Activated T-helper 2 cell treated with anti-CD3 and anti-CD28 coated beads, Interferon-gamma antibody, Interleukin-2, Interleukin-4, amounts not matched to agents 10 μg/mL and 5 μg/mL and 100 μg/mL, durations not matched to agents 14 hours and 24 hours and 36 hours (primary cell): ENCODE results near the gene BOD1L2. TPM values are rescaled to one million over a fixed set of nuclear protein-coding genes. Genes with fewer than 3 reads are reported as not detected.

ENCODE experiments used
- DNase-seq: peaks from one replicate; pipeline ENCODE4 v3.0.0; 2021; ENCODE audit warnings: low spot score
- H3K27ac Mint-ChIP-seq: one replicate; pipeline ENCODE4 v1.8.0; 2021; ENCODE audit warnings: mixed read lengths
- H3K27me3 Mint-ChIP-seq: one replicate; pipeline ENCODE4 v1.8.0; 2021; ENCODE audit warnings: low read depth, mixed read lengths
- H3K36me3 Mint-ChIP-seq: one replicate; pipeline ENCODE4 v1.8.0; 2021; ENCODE audit warnings: low read depth, mixed read lengths
- H3K4me1 Mint-ChIP-seq: one replicate; pipeline ENCODE4 v1.8.0; 2021; ENCODE audit warnings: low read depth, mixed read lengths
- H3K4me3 Mint-ChIP-seq: one replicate; pipeline ENCODE4 v1.8.0; 2021; ENCODE audit warnings: low read depth, mild to moderate bottlenecking, moderate library complexity, mixed read lengths
- H3K9me3 Mint-ChIP-seq: one replicate; pipeline ENCODE4 v1.8.0; 2021; ENCODE audit warnings: mixed read lengths
- intact Hi-C: fragments of 100-400 bp; cut with micrococcal nuclease; formaldehyde crosslinking; loops from one replicate; pipeline ENCODE4 v1.15.1; 2023
- total RNA-seq: library from RNA; stranded (reverse); gene quantifications from 2 replicates; pipeline ENCODE4 v1.2.3, GENCODE V29; 2022

The BOD1L2 gene
- total RNA-seq = not detected in 2 replicates

- Mint-ChIP-seq H3K27ac (no peak within 1 kb of the TSS), H3K36me3 (no peaks in the 10 kb centered on the region), H3K27me3 (peaks cover 9% of the 10 kb centered on the region), H3K4me3 (no peak within 1 kb of the TSS), H3K9me3 (no peaks in the 10 kb centered on the region), H3K4me1 (no peaks in the 10 kb centered on the region)
- DNase-seq = no peak
- intact Hi-C loops = no loop called here
These were observed at the start of gene BOD1L2 for GRCh38 chr18:57146956-57147636. Gene BOD1L2 (plus strand): TSS chr18:57147087. CDS start chr18:57147313, 226 bp downstream.

- intact Hi-C loops = no loop called here
- Mint-ChIP-seq H3K36me3 (no peaks in the 10 kb centered on the region), H3K4me3 (no peak overlapping the region), H3K9me3 (no peaks in the 10 kb centered on the region), H3K27ac (no peak overlapping the region), H3K27me3 (peaks cover 2% of the 10 kb centered on the region), H3K4me1 (peaks cover 4% of the 10 kb centered on the region)
- no peak for DNase-seq
These were observed 39.6 kb upstream of the BOD1L2 start for GRCh38 chr18:57107140-57107832.

- Mint-ChIP-seq H3K4me1 (peaks cover 4% of the 10 kb centered on the region), H3K27ac (no peak overlapping the region), H3K36me3 (no peaks in the 10 kb centered on the region), H3K27me3 (no peaks in the 10 kb centered on the region), H3K4me3 (no peak overlapping the region), H3K9me3 (no peaks in the 10 kb centered on the region)
- intact Hi-C loops = no loop called here
- DNase-seq = no peak
These were observed 36.6 kb upstream of the BOD1L2 start for GRCh38 chr18:57110290-57110689.

GRCh38 chr18:57113799-57114420 lies 33.0 kb upstream of the BOD1L2 start:
- Mint-ChIP-seq H3K4me3 (no peak overlapping the region), H3K36me3 (no peaks in the 10 kb centered on the region), H3K27ac (no peak overlapping the region), H3K4me1 (no peaks in the 10 kb centered on the region), H3K9me3 (no peaks in the 10 kb centered on the region), H3K27me3 (no peaks in the 10 kb centered on the region)
- intact Hi-C loops = no loop called here
- no peak for DNase-seq

- H3K9me3 Mint-ChIP-seq = no peaks in the 10 kb centered on the region
- no peak overlapping the region for H3K4me3 Mint-ChIP-seq
- intact Hi-C loops = no loop called here
- no peaks in the 10 kb centered on the region for H3K36me3 Mint-ChIP-seq
- H3K27ac Mint-ChIP-seq = no peak overlapping the region
- H3K27me3 Mint-ChIP-seq = peaks cover 7% of the 10 kb centered on the region
- DNase-seq = no peak
- no peaks in the 10 kb centered on the region for H3K4me1 Mint-ChIP-seq
These were observed 30.2 kb upstream of the BOD1L2 start for GRCh38 chr18:57116598-57117132.

GRCh38 chr18:57121542-57122112 lies 25.3 kb upstream of the BOD1L2 start:
- Mint-ChIP-seq H3K27ac (no peak overlapping the region), H3K4me3 (no peak overlapping the region), H3K36me3 (no peaks in the 10 kb centered on the region), H3K27me3 (peaks cover 30% of the 10 kb centered on the region), H3K9me3 (no peaks in the 10 kb centered on the region), H3K4me1 (no peaks in the 10 kb centered on the region)
- intact Hi-C loops = no loop called here
- no peak for DNase-seq

GRCh38 chr18:57122936-57123510 lies 23.9 kb upstream of the BOD1L2 start:
- intact Hi-C loops = no loop called here
- Mint-ChIP-seq H3K4me3 (no peak overlapping the region), H3K4me1 (no peaks in the 10 kb centered on the region)

GRCh38 chr18:57125627-57126026 lies 21.3 kb upstream of the BOD1L2 start:
- intact Hi-C loops = no loop called here
- peaks cover 34% of the 10 kb centered on the region for H3K27me3 Mint-ChIP-seq
- no peak overlapping the region for H3K27ac Mint-ChIP-seq
- no peaks in the 10 kb centered on the region for H3K9me3 Mint-ChIP-seq
- H3K36me3 Mint-ChIP-seq = no peaks in the 10 kb centered on the region
- no peaks in the 10 kb centered on the region for H3K4me1 Mint-ChIP-seq
- DNase-seq = no peak
- no peak overlapping the region for H3K4me3 Mint-ChIP-seq

More at GRCh38 chr18:57122936-57123510, 23.9 kb upstream of the BOD1L2 start:
- no peak for DNase-seq
- H3K27me3 Mint-ChIP-seq = peaks cover 30% of the 10 kb centered on the region
- no peaks in the 10 kb centered on the region for H3K9me3 Mint-ChIP-seq
- H3K27ac Mint-ChIP-seq = no peak overlapping the region
- H3K36me3 Mint-ChIP-seq = no peaks in the 10 kb centered on the region

- Mint-ChIP-seq H3K27me3 (peaks cover 14% of the 10 kb centered on the region), H3K27ac (no peak overlapping the region), H3K36me3 (no peaks in the 10 kb centered on the region), H3K9me3 (no peaks in the 10 kb centered on the region), H3K4me1 (no peaks in the 10 kb centered on the region), H3K4me3 (no peak overlapping the region)
- no peak for DNase-seq
- intact Hi-C loops = no loop called here
These were observed 18.5 kb upstream of the BOD1L2 start for GRCh38 chr18:57128220-57128932.

GRCh38 chr18:57131101-57131500 lies 15.8 kb upstream of the BOD1L2 start:
- H3K4me3 Mint-ChIP-seq = no peak overlapping the region
- H3K27ac Mint-ChIP-seq = no peak overlapping the region
- no peaks in the 10 kb centered on the region for H3K4me1 Mint-ChIP-seq
- intact Hi-C loops = no loop called here
- no peak for DNase-seq
- peaks cover 5% of the 10 kb centered on the region for H3K27me3 Mint-ChIP-seq
- no peaks in the 10 kb centered on the region for H3K9me3 Mint-ChIP-seq
- no peaks in the 10 kb centered on the region for H3K36me3 Mint-ChIP-seq

- no peaks in the 10 kb centered on the region for H3K36me3 Mint-ChIP-seq
- no peaks in the 10 kb centered on the region for H3K4me1 Mint-ChIP-seq
- no peaks in the 10 kb centered on the region for H3K9me3 Mint-ChIP-seq
- H3K27me3 Mint-ChIP-seq = peaks cover 5% of the 10 kb centered on the region
- H3K27ac Mint-ChIP-seq = no peak overlapping the region
- no peak for DNase-seq
- H3K4me3 Mint-ChIP-seq = no peak overlapping the region
- intact Hi-C loops = no loop called here
These were observed 15.1 kb upstream of the BOD1L2 start for GRCh38 chr18:57131782-57132181.

GRCh38 chr18:57134618-57135135 lies 12.2 kb upstream of the BOD1L2 start:
- Mint-ChIP-seq H3K4me3 (no peak overlapping the region), H3K4me1 (no peaks in the 10 kb centered on the region), H3K27me3 (no peaks in the 10 kb centered on the region), H3K36me3 (no peaks in the 10 kb centered on the region), H3K9me3 (no peaks in the 10 kb centered on the region), H3K27ac (no peak overlapping the region)
- intact Hi-C loops = no loop called here
- no peak for DNase-seq
